Endothelial cell of umbilical vein (primary cell): ENCODE measurements around the gene ENC1. TPM values are rescaled to one million over a fixed set of nuclear protein-coding genes. Genes with fewer than 3 reads are reported as not detected.

Experiments used
- BruUV-seq: library from RNA; stranded (reverse); fragments of 400-500 nt; replicated peaks from 2 replicates; lab custom pipeline; 2021; lab: Mats Ljungman, UMichigan
- CTCF ChIA-PET: fragments of 300-600, 350-600 bp; sonication (Branson Sonifier 250); formaldehyde crosslinking; loops from one replicate; lab custom pipeline; 2021; ENCODE audit warnings: antibody characterized with exemption, inconsistent platforms; lab: Charles Lee
- POLR2A ChIA-PET: fragments of 300-600, 350-600 bp; sonication (Branson Sonifier 250); formaldehyde crosslinking; loops from one replicate; lab custom pipeline; 2021; ENCODE audit warnings: antibody characterized with exemption, inconsistent platforms; lab: Charles Lee
- DNase-seq: peaks from one replicate; pipeline ENCODE4 v3.0.0-alpha.2; 2011; ENCODE audit warnings: low read depth, low spot score
- FAIRE-seq: peaks from 2 replicates; lab custom pipeline; 2011; peaks lifted over from hg19 to GRCh38; lab: Jason Lieb, UNC
- H2AFZ ChIP-seq: 2 replicates; pipeline ENCODE4 v1.6.0; 2012; ENCODE audit warnings: low read depth, low read length, control low read depth, inconsistent platforms
- H3K27ac ChIP-seq: 2 replicates; pipeline ENCODE4 v1.5.1; 2011; ENCODE audit warnings: low read depth, mild to moderate bottlenecking, control low read depth, low read length, moderate library complexity; ENCODE audit not compliant: insufficient read depth
- H3K27me3 ChIP-seq, 2 experiments: 2 replicates each; pipeline versions ENCODE4 v1.6.0 to v1.6.1; 2011; ENCODE audit warnings: low read length in 2 of 2, mixed read lengths in 1 of 2; ENCODE audit not compliant: control insufficient read depth in 2 of 2, insufficient read depth in 2 of 2
- H3K36me3 ChIP-seq, 2 experiments: 2 replicates in 1 of 2; 3 replicates in 1 of 2; pipeline ENCODE4 v1.5.1; 2011; ENCODE audit warnings: low read length in 2 of 2, mild to moderate bottlenecking in 1 of 2, moderate library complexity in 1 of 2; ENCODE audit not compliant: control insufficient read depth in 2 of 2, insufficient read depth in 2 of 2; ENCODE audit errors: extremely low read depth in 1 of 2
- H3K4me1 ChIP-seq: 3 replicates; pipeline ENCODE4 v1.5.1; 2011; ENCODE audit warnings: mild to moderate bottlenecking, low read length; ENCODE audit not compliant: control insufficient read depth, insufficient read depth; ENCODE audit errors: extremely low read depth
- H3K4me2 ChIP-seq: 2 replicates; pipeline ENCODE4 v1.6.1; 2011; ENCODE audit warnings: low read length, control low read depth, mixed read lengths; ENCODE audit not compliant: insufficient read depth
- H3K4me3 ChIP-seq, 3 experiments: fragments of 200-600 bp in 1 of 3; sonication (generic), shearing (Covaris generic) in 1 of 3; replicated peaks in 1 of 3; 2 replicates each; pipeline ENCODE4 v1.5.1; 2011 to 2016; ENCODE audit warnings: control low read depth in 3 of 3, low read length in 3 of 3, mild to moderate bottlenecking in 2 of 3, inconsistent platforms in 1 of 3, low read depth in 1 of 3, moderate library complexity in 1 of 3; ENCODE audit not compliant: insufficient read depth in 1 of 3
- H3K79me2 ChIP-seq: 2 replicates; pipeline ENCODE4 v1.6.0; 2012; ENCODE audit warnings: low read length, inconsistent platforms; ENCODE audit not compliant: control insufficient read depth, insufficient read depth
- H3K9ac ChIP-seq: replicated peaks from 2 replicates; pipeline ENCODE3; 2011; ENCODE audit warnings: low read length, control low read depth; ENCODE audit not compliant: insufficient read depth; ENCODE audit errors: extremely low read depth
- H3K9me1 ChIP-seq: replicated peaks from 3 replicates; pipeline ENCODE4 v1.6.0; 2011; ENCODE audit warnings: mild to moderate bottlenecking, low read length; ENCODE audit not compliant: control insufficient read depth, insufficient read depth; ENCODE audit errors: extremely low read depth
- H3K9me3 ChIP-seq: replicated peaks from 2 replicates; pipeline ENCODE4 v1.5.1; 2012; ENCODE audit warnings: low read length, inconsistent platforms; ENCODE audit not compliant: control insufficient read depth, insufficient read depth
- H4K20me1 ChIP-seq: replicated peaks from 2 replicates; pipeline ENCODE3; 2011; ENCODE audit warnings: mild to moderate bottlenecking, low read length; ENCODE audit not compliant: control insufficient read depth, insufficient read depth; ENCODE audit errors: extremely low read depth
- EZH2 ChIP-seq: IDR thresholded peaks from 2 replicates; pipeline ENCODE4 v1.6.1; 2012; ENCODE audit warnings: borderline replicate concordance, low read depth, mild to moderate bottlenecking, moderate library complexity, low read length, inconsistent platforms; ENCODE audit not compliant: severe bottlenecking
- FOS ChIP-seq: IDR thresholded peaks from 2 replicates; pipeline ENCODE4 v1.6.1; 2011; ENCODE audit warnings: mild to moderate bottlenecking, low read length, moderate library complexity, borderline replicate concordance; ENCODE audit not compliant: insufficient read depth
- GATA2 ChIP-seq: IDR thresholded peaks from 2 replicates; pipeline ENCODE4 v1.7.0; 2011; ENCODE audit warnings: low read depth, mild to moderate bottlenecking, moderate library complexity, mixed read lengths, low read length; ENCODE audit not compliant: insufficient read length, insufficient read depth
- JUN ChIP-seq: IDR thresholded peaks from 2 replicates; pipeline ENCODE4 v1.6.1; 2011; ENCODE audit warnings: borderline replicate concordance, low read depth; ENCODE audit not compliant: insufficient read length, insufficient read depth
- MYC ChIP-seq: IDR thresholded peaks from one replicate; pipeline ENCODE4 v1.6.1; 2011; ENCODE audit warnings: mild to moderate bottlenecking, low read depth, low read length
- POLR2A ChIP-seq: IDR thresholded peaks from 2 replicates; pipeline ENCODE4 v1.6.1; 2012; ENCODE audit warnings: low read depth, mild to moderate bottlenecking, control low read depth, low read length
- POLR2AphosphoS5 ChIP-seq: IDR thresholded peaks from 2 replicates; pipeline ENCODE4 v1.6.1; 2012; ENCODE audit warnings: low read depth, mild to moderate bottlenecking, control low read depth, low read length, moderate library complexity; ENCODE audit not compliant: insufficient read depth
- dilution Hi-C: fragments of 300-500 bp; cut with MboI; formaldehyde crosslinking; loops from one replicate; pipeline ENCODE4 v1.15.0; 2019; ENCODE audit warnings: low sequenced_read_pairs; ENCODE audit not compliant: extremely low pct_ligation_motif_present
- intact Hi-C: fragments of 100-400 bp; cut with micrococcal nuclease; formaldehyde crosslinking; loops from one replicate; pipeline ENCODE4 v1.10.0; 2022
- polyA plus RNA-seq, 4 experiments: library from polyadenylated mRNA; depleted of rRNA in 3 of 4; stranded (reverse) in 3 of 4; unstranded in 1 of 4; fragments of >200 nt; gene quantifications; 2 replicates each; pipeline versions ENCODE4 v1.2.1 to v1.2.3, GENCODE V29; 2011 to 2012; ENCODE audit warnings: missing spikeins in 1 of 4
- total RNA-seq: library from RNA; stranded (reverse); gene quantifications from 2 replicates; pipeline ENCODE4 v1.2.3, GENCODE V29; 2021
- TF ChIP-seq, protein P1 (sequence below): IDR thresholded peaks from 2 replicates; pipeline ENCODE4 v1.6.1; 2011; ENCODE audit not compliant: insufficient read depth, insufficient read length
- TF ChIP-seq, protein P2 (sequence below), 2 donors: IDR thresholded peaks; 1 replicate in 1 of 2; 2 replicates in 1 of 2; pipeline ENCODE4 v1.5.1; 2011; ENCODE audit warnings: low read length in 2 of 2, mild to moderate bottlenecking in 2 of 2, moderate library complexity in 2 of 2, control low read depth in 1 of 2, inconsistent platforms in 1 of 2, low read depth in 1 of 2; ENCODE audit not compliant: insufficient read depth in 1 of 2; ENCODE audit errors: extremely low read depth in 1 of 2

Gene ENC1
- total and polyA plus RNA-seq, 2 donors (not counting 3 experiments of a cell fraction or from before 2014, with no cell fraction given) = 42.2 to 53.3 TPM

DNA sequence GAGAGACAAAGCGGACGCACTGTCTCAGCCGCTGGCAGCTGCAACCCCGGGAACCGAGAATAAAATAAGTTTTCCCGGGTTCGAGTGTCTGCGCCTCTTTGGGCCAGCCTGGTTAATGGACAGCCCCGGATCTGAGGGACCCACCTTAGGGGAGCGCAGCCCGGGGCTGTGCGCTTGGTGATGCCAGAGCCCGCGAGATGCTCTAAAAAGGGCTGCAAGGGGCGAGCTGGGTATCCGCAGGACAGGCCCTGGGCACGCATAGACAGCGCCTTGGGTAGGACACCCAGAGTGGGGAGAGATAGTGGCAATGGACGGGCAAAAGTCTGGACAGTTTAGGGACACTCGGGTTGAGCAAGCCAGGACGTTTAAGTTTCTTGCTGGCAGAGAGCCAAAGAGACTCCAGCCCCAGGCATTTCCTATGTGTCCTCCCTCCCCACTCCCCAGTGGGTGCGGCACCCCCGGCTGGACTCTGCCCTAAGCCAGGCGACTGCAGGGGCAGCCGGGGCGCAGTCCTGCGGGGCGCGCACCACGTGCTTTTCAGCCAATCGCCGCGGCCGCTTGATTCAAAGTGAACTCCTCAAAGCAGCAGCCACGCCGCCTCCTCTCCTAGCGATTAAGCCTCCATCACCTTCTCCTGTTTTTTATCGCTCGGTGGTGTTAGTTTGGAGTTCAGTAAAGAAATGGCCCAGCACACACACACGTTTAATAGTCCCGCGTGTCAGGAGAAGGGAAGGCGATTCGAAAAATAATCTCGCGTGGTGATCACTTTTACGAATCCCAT is 616 bp upstream of the ENC1 start:
- Histone ChIP-seq H3K9me1 (no peaks in the 10 kb centered on the region), H3K4me3 (peak overlapping the region; percentile 7 to 81 (median 38)), H3K9ac (peak overlapping the region; percentile 82), H4K20me1 (no peaks in the 10 kb centered on the region), H3K36me3 (peaks cover under 1 to 1% of the 10 kb centered on the region in 2 experiments), H3K9me3 (no peaks in the 10 kb centered on the region), H3K27me3 (no peaks in the 10 kb centered on the region), H3K27ac (peak overlapping the region; percentile 91), H2AFZ (peak overlapping the region; percentile 6), H3K4me2 (peak overlapping the region; percentile 84), H3K4me1 (peaks cover 54% of the 10 kb centered on the region), H3K79me2 (peaks cover 42% of the 10 kb centered on the region)
- FAIRE-seq (peak; percentile 59), DNase-seq (peak; percentile 80)
- CTCF ChIA-PET = interaction anchor here (0.6 to 7.4 kb wide), 57 partner anchors 8 to 739 kb away, joined by 3 to 78 read pairs (median 4); no protein-coding TSS in a partner anchor
- TF ChIP-seq FOS (no peak), POLR2A (peak; percentile 57), GATA2 (no peak), MYC (peak; percentile 7), POLR2AphosphoS5 (peak; percentile 5), EZH2 (no peak), JUN (no peak)
- TF ChIP-seq, protein P1, sequence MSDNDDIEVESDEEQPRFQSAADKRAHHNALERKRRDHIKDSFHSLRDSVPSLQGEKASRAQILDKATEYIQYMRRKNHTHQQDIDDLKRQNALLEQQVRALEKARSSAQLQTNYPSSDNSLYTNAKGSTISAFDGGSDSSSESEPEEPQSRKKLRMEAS = peak; percentile 91
- TF ChIP-seq, protein P2, sequence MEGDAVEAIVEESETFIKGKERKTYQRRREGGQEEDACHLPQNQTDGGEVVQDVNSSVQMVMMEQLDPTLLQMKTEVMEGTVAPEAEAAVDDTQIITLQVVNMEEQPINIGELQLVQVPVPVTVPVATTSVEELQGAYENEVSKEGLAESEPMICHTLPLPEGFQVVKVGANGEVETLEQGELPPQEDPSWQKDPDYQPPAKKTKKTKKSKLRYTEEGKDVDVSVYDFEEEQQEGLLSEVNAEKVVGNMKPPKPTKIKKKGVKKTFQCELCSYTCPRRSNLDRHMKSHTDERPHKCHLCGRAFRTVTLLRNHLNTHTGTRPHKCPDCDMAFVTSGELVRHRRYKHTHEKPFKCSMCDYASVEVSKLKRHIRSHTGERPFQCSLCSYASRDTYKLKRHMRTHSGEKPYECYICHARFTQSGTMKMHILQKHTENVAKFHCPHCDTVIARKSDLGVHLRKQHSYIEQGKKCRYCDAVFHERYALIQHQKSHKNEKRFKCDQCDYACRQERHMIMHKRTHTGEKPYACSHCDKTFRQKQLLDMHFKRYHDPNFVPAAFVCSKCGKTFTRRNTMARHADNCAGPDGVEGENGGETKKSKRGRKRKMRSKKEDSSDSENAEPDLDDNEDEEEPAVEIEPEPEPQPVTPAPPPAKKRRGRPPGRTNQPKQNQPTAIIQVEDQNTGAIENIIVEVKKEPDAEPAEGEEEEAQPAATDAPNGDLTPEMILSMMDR (IDR thresholded peaks at IDR 0.05; ENCODE audit: extremely low read depth in 1 of 2, insufficient read depth in 1 of 2, low read depth in 1 of 2, low read length in 2 of 2) = no peak
- POLR2A ChIA-PET = interaction anchor here (0.5 to 2.7 kb wide), 23 partner anchors 10 to 739 kb away, joined by 3 to 20 read pairs (median 4); no protein-coding TSS in a partner anchor
- intact Hi-C loops = loop anchor here (1.0 to 5.0 kb wide), 9 partner anchors 10 to 390 kb away; no protein-coding TSS in a partner anchor
- BruUV-seq = no TSS peak
- dilution Hi-C loops = no loop called here
